HG02798 (cell line): ENCODE data around the gene ST13.
"Not testable (repeated sequence)": the region's sequence is repeated elsewhere in the genome, so short reads cannot be mapped to it uniquely, and the experiment has no call there.

Experiments used
- ATAC-seq: cut with Tn5 transposase; IDR thresholded peaks from one replicate; pipeline ENCODE4 v1.9.1; 2021; ENCODE audit warnings: mild to moderate bottlenecking; ENCODE audit not compliant: unreplicated experiment, poor library complexity

Gene ST13

DNA sequence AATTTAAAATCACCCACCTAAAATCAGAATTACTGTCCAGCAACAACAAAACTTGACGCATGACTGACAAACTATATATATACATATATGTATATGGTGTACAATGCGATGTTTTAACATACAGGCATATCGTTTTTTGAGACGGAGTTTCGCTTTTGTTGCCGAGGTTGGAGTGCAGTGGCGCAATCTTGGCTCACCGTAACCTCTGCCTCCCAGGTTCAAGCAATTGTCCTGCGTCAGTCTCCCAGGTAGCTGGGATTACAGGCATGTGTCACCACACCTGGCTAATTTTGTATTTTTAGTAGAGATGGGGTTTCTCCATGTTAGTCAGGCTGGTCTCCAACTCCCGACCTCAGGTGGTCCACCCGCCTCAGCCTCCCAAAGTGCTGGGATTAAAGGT lies 10.6 kb downstream of the ST13 start:
- ATAC-seq, result not testable (repeated sequence)

DNA sequence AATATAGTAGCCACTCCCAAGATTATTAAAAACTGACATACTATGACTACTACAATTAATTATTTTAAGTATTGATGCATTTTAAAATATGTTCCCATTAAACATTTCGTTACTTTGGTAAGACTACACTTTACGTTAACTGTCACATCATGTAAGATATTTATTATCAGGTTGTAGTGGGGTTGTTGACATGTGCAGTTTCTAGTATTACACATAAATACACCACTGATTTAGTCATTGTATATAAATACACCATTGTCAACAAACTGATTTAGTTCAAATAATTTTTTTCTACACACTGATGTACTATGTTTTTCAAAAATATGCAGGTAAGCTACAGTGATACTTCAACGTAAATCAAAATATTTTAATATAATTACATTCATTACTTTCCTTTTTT lies 11.5 kb downstream of the ST13 start:
- ATAC-seq, result no peak

DNA sequence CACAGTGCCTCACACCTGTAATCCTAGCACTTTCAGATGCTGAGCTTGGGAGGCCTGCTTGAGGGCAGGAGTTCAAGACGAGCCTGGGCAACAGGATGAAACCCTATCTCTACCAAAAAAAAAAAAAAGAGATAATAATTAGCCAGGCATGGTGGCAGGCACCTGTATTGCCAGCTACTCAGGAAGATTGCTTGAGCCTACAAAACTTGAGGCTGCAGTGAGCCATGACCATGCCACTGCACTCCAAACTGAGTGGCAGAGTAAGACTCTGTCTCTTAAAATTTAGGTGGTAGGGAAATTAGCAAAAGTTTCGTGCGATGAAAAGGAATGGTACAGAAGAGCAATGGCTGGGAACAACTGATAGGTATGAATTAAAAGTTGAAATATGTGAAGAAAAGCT lies 18.0 kb downstream of the ST13 start:
- ATAC-seq, result no peak

DNA sequence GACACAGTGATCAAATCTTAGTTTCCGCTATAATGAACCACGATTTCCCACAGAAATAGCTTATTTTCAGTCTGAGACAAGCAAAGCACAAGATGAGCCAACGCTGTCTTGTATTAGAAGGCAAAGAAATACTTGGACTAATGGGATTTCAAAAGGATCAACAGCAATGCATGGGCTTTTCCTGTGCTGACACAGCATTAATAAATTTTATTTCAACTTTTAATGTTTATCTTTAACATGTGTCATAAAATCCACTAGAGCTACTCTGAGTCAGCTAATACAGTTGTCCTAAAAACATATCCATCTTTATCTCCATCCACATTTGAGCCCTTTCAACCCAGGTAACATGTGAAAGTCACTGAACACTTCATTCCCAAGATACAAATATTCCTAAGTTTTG lies 21.8 kb downstream of the ST13 start:
- no peak for ATAC-seq

DNA sequence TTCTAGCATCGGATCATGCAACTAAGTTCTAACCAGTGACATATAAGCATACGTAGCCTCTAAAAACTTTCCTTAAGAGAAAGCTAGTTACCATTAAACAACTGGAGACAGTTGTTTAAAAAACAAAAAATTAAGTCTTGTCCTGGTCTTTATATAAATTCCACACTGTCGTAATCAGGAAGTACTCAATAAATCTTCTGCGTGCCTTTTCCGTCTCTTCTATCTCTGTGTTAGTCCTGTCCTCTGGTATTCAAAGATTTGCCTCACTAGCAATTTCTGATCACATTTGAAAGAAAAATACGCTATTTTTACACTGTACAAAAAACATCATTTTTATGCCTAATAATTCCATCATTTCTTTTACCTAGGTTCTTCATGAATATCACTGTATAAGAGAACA lies 27.3 kb downstream of the ST13 start:
- ATAC-seq, result no peak

DNA sequence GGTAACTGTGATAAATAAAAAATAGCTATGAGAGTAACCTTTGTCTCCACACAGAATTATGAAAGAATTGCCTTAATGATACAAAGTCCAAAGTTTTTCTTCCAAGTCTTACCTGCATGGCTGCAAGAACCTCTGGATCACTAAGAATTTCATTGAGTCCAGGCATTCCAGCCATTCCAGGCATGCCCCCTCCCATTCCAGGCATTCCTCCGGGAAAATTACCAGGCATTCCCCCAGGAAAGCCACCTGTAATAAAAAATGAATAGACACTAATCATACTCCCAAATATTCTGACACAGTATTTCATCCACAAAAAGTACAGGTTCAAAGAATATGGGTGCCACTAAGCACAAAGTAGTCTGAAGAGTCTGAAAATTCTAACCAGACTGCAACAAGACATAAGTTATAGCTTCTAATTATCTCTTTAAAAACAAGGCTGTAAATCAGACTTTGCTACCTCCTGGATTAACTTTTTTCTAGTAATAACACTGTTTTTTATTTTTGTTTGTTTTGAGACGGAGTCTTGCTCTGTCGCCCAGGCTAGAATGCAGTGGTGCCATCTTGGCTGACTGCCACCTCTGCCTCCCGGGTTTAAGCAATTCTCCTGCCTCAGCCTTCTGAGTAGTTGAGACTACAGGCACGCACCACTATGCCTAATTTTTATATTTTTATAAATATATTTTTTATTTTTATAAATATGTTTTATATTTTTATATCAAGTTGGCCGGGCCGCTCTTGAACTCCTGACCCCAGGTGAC lies 29.3 kb downstream of the ST13 start:
- no peak for ATAC-seq

DNA sequence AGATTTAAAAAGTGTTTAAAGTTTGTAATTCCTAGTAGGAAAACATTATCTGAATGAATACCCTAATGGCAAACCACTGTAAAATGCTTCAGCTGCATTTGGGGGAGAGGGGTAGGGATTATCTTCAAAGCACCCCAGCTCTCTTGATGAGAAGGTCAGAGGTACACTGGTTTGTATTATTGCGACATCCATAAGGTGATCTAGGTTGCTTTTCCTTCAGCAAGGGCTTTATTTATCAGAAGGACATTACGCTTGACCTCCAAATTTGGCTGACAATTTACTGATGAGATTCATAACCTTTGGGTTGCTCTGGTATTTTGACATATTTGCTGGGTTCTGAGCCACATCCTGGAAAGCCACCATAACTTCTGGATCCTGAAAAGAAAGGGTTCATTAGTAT lies 30.1 kb downstream of the ST13 start:
- ATAC-seq, result not testable (repeated sequence)

DNA sequence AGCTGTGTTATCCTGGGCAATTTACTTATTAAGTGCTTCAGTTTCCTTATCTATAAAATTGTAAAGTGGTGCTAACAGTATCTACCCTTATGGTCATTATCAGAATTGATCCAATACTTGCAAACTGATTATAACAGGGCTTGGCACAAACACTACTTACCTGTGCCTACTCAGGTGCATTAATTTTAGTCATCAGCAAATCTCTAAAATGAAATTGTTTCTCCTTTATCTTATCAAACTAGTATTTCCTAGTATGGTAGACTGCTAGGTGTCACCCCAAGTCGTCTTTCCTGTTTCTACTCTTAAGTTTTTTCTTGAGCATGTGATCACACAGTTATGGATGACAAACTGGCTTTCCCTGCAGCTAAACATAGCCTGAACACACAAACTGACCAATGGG lies 33.0 kb downstream of the ST13 start:
- ATAC-seq, result no peak

DNA sequence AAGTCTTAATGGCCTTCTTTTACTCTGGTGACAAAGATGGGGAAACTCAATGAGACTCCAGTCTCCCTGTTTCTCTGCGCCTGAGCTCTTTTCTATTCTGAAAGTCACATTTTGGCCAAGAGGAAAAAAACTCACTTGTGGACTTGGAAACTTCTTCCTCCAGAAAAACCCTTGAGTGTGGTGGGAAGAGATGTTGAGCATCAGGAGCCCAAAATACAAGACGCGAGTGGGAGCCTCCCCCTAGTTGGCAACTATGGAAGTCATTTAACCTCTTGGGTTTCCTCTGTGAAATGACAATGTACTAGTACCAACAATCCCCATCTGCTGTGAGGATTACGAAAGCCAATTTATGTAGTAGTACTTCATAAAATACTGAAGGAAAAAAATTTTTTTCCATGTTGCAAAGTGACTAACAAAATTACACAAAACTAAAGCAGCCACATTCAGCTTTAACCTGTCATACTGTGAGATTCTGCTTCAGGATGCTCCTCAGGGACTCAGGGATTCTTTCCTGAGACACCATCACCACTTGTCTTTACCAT lies 36.8 kb downstream of the ST13 start:
- no peak for ATAC-seq

DNA sequence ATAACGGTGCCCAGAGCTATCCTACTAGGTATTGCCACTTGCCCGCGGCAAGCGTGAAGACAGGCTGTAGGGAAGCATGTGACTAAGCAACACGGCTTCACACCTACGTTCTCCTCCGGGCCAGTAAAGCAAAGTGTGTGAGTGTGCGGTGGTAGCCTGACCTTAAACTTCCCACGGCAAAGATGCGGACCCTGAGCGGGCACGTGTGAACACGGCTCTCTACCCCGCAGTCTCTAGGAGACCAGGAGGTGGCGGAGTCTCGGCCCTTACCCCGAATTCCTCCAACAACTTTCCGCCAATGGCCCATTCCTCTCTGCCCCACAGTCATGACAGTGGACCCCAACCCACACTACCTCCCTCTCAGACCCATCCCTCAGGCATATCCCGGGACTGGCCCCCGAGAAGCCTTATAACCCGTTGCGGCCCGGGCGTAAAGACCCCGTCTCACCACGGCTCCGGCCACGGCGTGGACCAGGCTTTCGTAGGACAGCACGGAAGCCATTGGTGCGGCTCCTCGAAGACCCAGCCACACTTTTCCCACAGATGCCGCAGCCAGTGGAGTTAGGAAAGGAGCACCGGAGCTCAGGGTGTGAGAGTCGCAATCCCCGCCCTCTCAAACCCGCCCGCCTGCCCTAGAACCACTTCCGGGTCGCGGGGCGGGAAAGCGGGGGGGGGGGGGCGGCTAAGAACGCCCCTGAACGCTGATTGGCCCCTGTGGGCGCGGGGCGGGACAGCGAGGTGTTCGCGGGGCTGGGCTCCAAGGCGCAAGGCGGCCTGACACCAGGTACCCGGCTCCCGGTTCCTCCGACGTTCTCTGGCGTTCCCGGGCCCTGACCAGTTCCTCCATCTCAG lies 37.5 kb downstream of the ST13 start, which contains the start of gene SLC25A17:
TSS of gene SLC25A17 (minus strand) at position 600 of the 852 bp plus-strand sequence. CDS start at position 502, 98 bp downstream.
- peak; percentile 89 for ATAC-seq

DNA sequence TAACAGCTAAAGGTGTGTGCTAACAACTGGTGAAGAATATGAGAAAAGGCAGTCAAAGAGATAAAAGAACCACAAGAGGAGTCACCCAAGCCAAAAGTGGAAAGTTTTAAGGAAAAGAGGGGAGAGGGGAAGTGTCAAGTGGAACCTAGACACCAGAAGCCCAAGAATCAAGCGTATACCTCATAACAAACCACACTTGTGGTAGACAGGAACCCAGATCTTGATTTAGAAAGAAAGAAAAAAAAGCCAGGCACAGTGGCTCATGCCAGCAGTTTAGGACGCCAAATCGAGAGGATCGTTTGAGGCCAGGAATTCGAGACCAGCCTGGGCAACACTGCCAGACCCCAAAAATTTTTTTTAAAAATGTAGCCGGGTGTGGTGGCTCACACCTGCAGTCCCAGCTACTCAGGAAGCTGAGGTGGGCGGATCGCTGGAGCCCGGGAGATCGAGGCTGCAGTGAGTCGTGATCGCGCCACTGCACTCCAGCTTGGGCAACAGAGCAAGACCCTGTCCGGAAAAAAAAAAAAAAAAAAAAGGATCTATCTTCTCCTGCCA lies 38.2 kb downstream of the ST13 start:
- no peak for ATAC-seq

DNA sequence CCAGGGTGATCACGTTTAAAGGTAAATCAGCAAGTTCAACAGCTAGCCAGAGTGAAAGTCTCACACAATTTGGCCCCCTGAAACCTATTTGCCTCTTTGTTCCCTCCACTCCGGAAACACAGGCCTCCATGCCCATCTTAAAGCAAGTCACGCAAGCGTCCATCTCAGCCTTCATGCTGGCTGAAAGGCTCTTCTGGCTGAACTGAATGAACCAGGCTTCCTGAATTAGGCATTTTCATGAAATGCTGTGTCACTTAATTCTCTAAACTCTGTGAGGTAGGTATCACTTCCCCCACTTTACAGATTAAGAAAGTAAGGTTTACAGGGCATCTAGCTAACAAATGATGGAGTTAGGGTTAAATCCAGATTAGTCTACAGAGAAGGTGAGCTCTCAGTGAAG lies 38.7 kb downstream of the ST13 start:
- no peak for ATAC-seq

DNA sequence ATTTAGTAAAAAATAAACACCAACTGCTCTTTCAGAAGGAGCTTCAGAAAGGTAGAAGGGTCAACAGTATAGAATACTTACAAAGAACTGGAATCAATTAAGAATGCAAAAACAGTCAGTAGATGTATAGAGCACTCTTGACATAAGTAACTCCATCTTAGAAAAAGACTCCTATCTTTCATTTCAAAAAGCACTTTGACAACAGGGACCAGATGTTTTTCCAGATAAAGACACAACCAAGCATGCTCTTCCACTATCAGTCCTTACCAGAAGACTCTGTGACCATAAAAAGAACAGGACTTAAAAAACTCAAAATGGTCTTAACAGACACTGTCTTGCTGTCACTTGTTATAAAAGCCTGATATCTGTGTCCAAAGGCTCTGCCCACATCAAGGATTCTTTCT lies 42.5 kb downstream of the ST13 start:
- no peak for ATAC-seq

DNA sequence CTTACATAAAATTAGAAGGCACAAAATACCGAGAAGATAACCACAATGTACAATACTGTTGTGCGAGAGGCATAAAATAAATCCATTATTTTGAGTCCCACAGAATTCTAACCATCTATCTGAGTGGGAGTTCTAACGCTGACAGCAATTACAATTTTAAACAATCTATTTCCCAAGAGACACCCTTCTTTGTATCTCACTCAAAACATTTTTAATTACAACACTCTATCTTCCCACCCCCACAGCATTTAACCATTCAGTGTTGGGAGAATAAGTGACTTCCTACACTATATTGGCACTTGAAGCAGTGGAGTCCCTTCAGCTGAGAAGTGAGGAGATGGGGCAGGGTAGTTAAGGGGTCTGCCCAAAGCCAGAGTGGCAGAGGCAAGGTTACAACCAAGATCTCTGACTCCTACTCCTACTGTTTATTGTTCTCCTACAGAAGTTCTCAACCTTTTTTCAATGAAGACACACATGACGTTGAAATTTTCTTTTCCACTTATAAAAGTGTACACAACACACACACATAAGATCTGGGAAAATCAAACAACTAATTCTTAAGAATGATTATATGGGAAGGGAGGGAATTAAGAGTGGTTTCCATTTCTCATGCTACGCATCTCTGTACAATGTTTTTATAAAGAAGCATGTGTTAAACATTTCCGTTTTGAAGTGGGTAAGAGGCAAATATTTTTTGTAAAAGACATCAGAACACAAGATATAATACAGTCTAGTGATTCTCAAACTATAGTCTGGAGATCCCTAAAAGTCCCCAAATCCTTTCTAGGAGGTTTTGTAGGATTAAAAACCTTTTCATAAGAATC lies 48.2 kb downstream of the ST13 start:
- no peak for ATAC-seq

DNA sequence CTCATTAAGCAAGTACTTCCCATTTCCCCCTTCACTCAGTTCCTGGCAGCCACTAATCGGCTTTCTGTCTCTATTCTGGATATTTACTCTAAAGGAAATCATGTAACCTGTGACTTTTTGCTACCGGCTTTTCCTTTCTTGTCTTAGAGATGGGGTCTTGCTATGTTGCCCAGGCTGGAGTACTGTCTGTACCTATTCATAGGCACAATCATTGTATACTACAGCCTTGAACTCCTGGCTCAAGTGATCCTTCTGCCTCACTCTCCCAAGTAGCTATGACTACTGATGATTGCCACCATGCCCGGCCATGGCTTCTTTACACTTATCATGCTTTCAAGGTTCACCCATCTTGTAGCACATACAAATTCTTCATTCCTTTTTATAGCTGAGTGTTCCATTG lies 49.7 kb downstream of the ST13 start:
- ATAC-seq, result no peak

DNA sequence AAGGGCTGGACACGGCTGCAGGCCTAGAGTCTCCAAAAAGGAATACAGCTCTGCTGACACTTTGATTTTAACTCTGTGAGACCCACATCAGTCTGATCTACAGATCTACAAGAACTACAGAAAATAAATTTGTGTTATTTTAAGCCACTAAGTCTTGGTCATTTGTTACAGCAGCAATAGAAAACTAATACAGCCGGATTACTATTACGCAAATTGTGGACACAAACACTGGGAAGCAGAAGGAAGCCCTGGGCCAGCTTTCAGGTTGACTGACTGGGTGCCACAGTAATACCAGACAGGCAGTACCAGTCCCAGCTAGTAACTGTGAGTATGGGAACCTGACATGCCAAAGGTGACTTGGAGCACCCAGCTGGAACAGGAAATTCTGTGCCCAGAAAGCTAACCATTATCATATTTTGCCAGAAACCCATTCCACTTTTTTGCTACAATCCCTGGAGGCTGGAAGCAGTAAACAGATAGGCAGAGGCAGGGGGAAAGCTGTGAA lies 50.7 kb downstream of the ST13 start:
- ATAC-seq, result no peak

DNA sequence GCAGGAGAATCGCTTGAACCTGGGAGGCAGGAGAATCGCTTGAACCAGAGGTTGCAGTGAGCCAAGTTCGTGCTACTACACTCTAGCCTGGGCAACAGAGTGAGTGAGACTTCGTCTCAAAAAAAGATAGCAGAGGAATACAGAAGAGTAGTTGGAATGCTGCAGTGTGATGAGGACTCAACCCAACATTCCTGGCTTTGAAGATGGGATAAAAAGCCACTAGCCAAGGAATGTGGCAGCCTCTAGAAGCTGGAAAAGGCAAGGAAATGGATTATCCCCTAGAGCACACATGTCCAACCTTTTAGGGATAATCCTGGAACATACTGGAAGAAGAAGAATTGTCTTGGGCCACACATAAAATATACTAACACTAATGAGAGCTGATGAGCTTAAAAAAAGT lies 51.2 kb downstream of the ST13 start:
- ATAC-seq, result no peak

DNA sequence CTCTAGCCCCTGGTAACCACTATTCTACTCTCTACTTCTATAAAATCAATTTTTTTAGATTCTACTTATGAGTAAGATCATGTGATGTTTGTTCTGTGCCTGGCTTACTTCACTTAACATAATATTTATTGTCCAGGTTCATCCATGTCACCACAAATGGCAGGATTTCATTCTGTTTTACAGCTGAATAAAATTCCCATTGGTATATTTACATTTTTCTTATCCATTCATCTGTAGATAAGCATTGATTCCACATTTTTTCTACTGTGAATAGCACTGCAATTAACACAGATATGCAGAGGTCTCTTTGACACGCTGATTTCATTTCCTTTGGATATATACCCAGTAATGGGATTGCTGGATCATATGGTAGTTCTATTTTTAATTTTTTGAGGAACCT lies 53.1 kb downstream of the ST13 start:
- ATAC-seq, result no peak

DNA sequence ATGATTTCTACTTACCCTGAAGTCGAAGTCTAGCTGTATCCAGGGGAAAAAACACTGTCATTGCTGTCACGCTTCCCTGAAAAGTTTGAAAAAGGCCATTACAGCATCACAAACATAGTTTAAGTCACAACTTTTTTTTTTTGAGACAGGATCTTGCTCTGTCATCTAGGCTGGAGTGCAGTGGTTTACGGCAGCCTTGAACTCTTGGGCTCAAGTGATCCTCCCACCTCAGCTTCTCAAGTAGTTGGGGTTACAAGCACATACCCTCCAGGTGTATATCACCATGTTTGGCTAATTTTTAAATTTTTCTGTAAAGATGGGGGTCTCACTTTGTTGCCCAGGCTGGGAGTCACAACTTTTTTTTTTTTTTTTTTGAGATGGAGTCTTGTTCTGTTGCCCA lies 57.4 kb downstream of the ST13 start:
- ATAC-seq, result no peak

DNA sequence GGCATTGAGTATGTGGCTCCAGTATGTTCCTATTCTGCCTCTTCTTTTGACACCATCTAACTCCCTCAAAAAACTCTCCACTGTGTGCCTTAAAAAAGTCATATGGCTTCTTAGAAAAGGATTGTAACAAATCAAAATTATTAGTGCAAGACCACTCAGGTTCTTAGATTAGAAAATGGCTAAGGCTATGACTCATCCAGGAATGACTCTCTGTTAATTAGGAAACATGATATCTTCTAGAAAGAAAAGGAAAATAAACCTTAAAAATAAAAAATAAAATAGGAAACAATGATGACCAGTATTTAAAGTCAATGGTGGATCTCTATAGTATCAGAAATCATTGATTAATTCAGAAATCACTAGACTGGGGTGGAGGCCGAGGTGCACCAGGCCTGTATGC lies 59.0 kb downstream of the ST13 start:
- ATAC-seq, result no peak
